Aorta (tissue), 5 donors: Measurements from ENCODE around the gene PDLIM4. TPM values are rescaled to one million over a fixed set of nuclear protein-coding genes. Genes with fewer than 3 reads are reported as not detected.

Experiments
- ATAC-seq: fragments of 200-7000 bp; cut with Tn5 transposase; one replicate; pipeline ENCODE4 v1.9.1; 2022; ENCODE audit warnings: moderate library complexity; ENCODE audit not compliant: low FRiP score
- DNase-seq, 2 donors: peaks; one replicate each; pipeline ENCODE4 v3.0.0-alpha.2; 2020
- H3K27ac ChIP-seq, 2 donors: one replicate each; pipeline ENCODE4 v1.5.1; 2013; ENCODE audit warnings: low read length in 2 of 2, mild to moderate bottlenecking in 2 of 2, moderate library complexity in 2 of 2, control low read depth in 1 of 2, inconsistent platforms in 1 of 2, low read depth in 1 of 2
- H3K27me3 ChIP-seq, 2 donors: one replicate each; pipeline ENCODE4 v1.6.1; 2013; ENCODE audit warnings: control low read depth in 1 of 2, low read length in 1 of 2, mild to moderate bottlenecking in 1 of 2, moderate library complexity in 1 of 2; ENCODE audit not compliant: insufficient read depth in 2 of 2, control insufficient read depth in 1 of 2
- H3K36me3 ChIP-seq, 2 donors: one replicate each; pipeline ENCODE4 v1.6.1; 2013; ENCODE audit warnings: control low read depth in 1 of 2, low read length in 1 of 2, mild to moderate bottlenecking in 1 of 2; ENCODE audit not compliant: insufficient read depth in 2 of 2, control insufficient read depth in 1 of 2
- H3K4me1 ChIP-seq, 2 donors: one replicate each; pipeline ENCODE4 v1.6.1; 2013; ENCODE audit warnings: low read length in 2 of 2, control low read depth in 1 of 2, mild to moderate bottlenecking in 1 of 2, moderate library complexity in 1 of 2; ENCODE audit not compliant: insufficient read depth in 2 of 2, control insufficient read depth in 1 of 2
- H3K4me3 ChIP-seq, 2 donors: one replicate each; pipeline ENCODE4 v1.5.1; 2013; ENCODE audit warnings: low read length in 2 of 2, control low read depth in 1 of 2, mild to moderate bottlenecking in 1 of 2
- H3K9me3 ChIP-seq: one replicate; pipeline ENCODE4 v1.6.1; 2013; ENCODE audit warnings: mild to moderate bottlenecking, low read length; ENCODE audit not compliant: control insufficient read depth
- WGBS, 2 donors: extraction: QIAGEN DNeasy Blood & Tissue Kit; methylation state at CpG; one replicate each; pipeline ENCODE4 v1.1.7; 2013; 5-methylcytosine and 5-hydroxymethylcytosine counted together
- intact Hi-C, 2 donors: fragments of 100-400 bp; cut with DNase I; formaldehyde crosslinking; loops; one replicate each; pipeline versions ENCODE4 v1.14.2 to v1.15.0; 2022
- polyA plus RNA-seq, 2 donors: library from polyadenylated mRNA; stranded (reverse); fragments of 200-250 nt; gene quantifications; one replicate each; pipeline ENCODE4 v1.2.3, GENCODE V29; 2013
- total RNA-seq, 2 donors: library from RNA; stranded (reverse); fragmentation: NEBNext Ultra II Directional; extraction: Animal tissue kit (Norgen Biotek cat#: 25700); gene quantifications; one replicate each; pipeline ENCODE4 v1.2.1, GENCODE V29; 2021
- donor health status: healthy with polysubstance abuse.
- donor health status: Bipolar disorder and iron deficiency.
- donor health status: DM: no; HTN: no; CAD: no.
- donor health status: DM: no; HTN: no; CAD: no.
- donor health status: DM: yes; HTN: yes; CAD: no.

The PDLIM4 gene
- total and polyA plus RNA-seq, 4 donors, result 12.8 to 70.9 (median 37.4) TPM

GRCh38 chr5:132293066-132293991 lies 35.8 kb downstream of the PDLIM4 start:
- no peaks in the 10 kb centered on the region for H3K36me3 ChIP-seq
- intact Hi-C loops, result loop anchor here in 1 of 2 donors (5.0 kb wide), 2 partner anchors 56 to 69 kb away; no protein-coding TSS in a partner anchor
- H3K4me1 ChIP-seq, result no peaks in the 10 kb centered on the region
- H3K4me3 ChIP-seq, result peak overlapping the region; percentile 42 to 48
- ATAC-seq (peak; percentile 86), DNase-seq (peak; percentile 92 to 97)
- H3K9me3 ChIP-seq, result no peaks in the 10 kb centered on the region
- H3K27ac ChIP-seq, result peak overlapping the region; percentile 18 to 98
- WGBS, 2 donors, result 0 to 1% methylated on average over 46 to 50 of the region's 50 CpGs
- no peaks in the 10 kb centered on the region for H3K27me3 ChIP-seq

GRCh38 chr5:132293992-132294727 lies 36.7 kb downstream of the PDLIM4 start, which contains the start of gene SLC22A4:
Gene SLC22A4, plus strand, starts transcription at chr5:132294394. Its CDS starts 223 bp downstream, at chr5:132294617.
- Histone ChIP-seq H3K4me1 (no peaks in the 10 kb centered on the region), H3K36me3 (no peaks in the 10 kb centered on the region), H3K27ac (peak within 1 kb of the TSS; percentile 18 to 98), H3K9me3 (no peaks in the 10 kb centered on the region), H3K27me3 (no peaks in the 10 kb centered on the region), H3K4me3 (peak within 1 kb of the TSS; percentile 42 to 48)
- peak; percentile 96 to 97 for DNase-seq
- 0% methylated on average over 57 to 63 of the region's 63 CpGs for WGBS, 2 donors
- intact Hi-C loops, result loop anchor here in 1 of 2 donors (5.0 kb wide), 2 partner anchors 57 to 68 kb away; no protein-coding TSS in a partner anchor
- peak; percentile 93 for ATAC-seq

GRCh38 chr5:132294728-132295504 lies 37.4 kb downstream of the PDLIM4 start:
- Histone ChIP-seq H3K36me3 (no peaks in the 10 kb centered on the region), H3K4me1 (no peaks in the 10 kb centered on the region), H3K27ac (peak overlapping the region in 1 of 2 donors; percentile 11), H3K27me3 (no peaks in the 10 kb centered on the region), H3K9me3 (no peaks in the 10 kb centered on the region), H3K4me3 (peak overlapping the region in 1 of 2 donors; percentile 32)
- ATAC-seq (peak; percentile 12), DNase-seq (peak; percentile 80 to 91)
- WGBS, 2 donors, result 9 to 11% methylated on average over 48 to 50 of the region's 50 CpGs
- intact Hi-C loops, result loop anchor here (5.0 kb wide), 3 partner anchors 58 to 67 kb away; no protein-coding TSS in a partner anchor

- no peak for ATAC-seq
- intact Hi-C loops, result loop anchor here in 1 of 2 donors (5.0 kb wide), 1 partner anchor 62 kb away; no protein-coding TSS in a partner anchor
- H3K9me3 ChIP-seq, result no peaks in the 10 kb centered on the region
- no peaks in the 10 kb centered on the region for H3K36me3 ChIP-seq
- no peaks in the 10 kb centered on the region for H3K4me1 ChIP-seq
- no peak for DNase-seq
- no peak overlapping the region for H3K4me3 ChIP-seq
- H3K27ac ChIP-seq, result no peak overlapping the region
- WGBS, 2 donors, result 78 to 86% methylated on average over 8 of the region's 8 CpGs
- H3K27me3 ChIP-seq, result no peaks in the 10 kb centered on the region
Measured at GRCh38 chr5:132295505-132296411, 38.3 kb downstream of the PDLIM4 start.

- WGBS, 2 donors, result 44 to 53% methylated on average over 8 of the region's 8 CpGs
- no peaks in the 10 kb centered on the region for H3K9me3 ChIP-seq
- no peaks in the 10 kb centered on the region for H3K27me3 ChIP-seq
- intact Hi-C loops, result loop anchor here in 1 of 2 donors (5.0 kb wide), 1 partner anchor 61 kb away; no protein-coding TSS in a partner anchor
- peak in 1 of 2 donors; percentile 75 for DNase-seq
- ATAC-seq, result no peak
- no peak overlapping the region for H3K4me3 ChIP-seq
- H3K4me1 ChIP-seq, result no peaks in the 10 kb centered on the region
- H3K36me3 ChIP-seq, result no peaks in the 10 kb centered on the region
- H3K27ac ChIP-seq, result no peak overlapping the region
Measured at GRCh38 chr5:132296412-132297016, 39.0 kb downstream of the PDLIM4 start.

GRCh38 chr5:132297211-132297940 lies 39.9 kb downstream of the PDLIM4 start:
- intact Hi-C loops, result loop anchor here in 1 of 2 donors (5.0 kb wide), 1 partner anchor 60 kb away; no protein-coding TSS in a partner anchor
- H3K27me3 ChIP-seq, result no peaks in the 10 kb centered on the region
- no peak for DNase-seq
- no peaks in the 10 kb centered on the region for H3K9me3 ChIP-seq
- H3K4me1 ChIP-seq, result no peaks in the 10 kb centered on the region
- ATAC-seq, result no peak
- no peak overlapping the region for H3K27ac ChIP-seq
- H3K4me3 ChIP-seq, result no peak overlapping the region
- WGBS, 2 donors, result 96 to 98% methylated on average over 4 of the region's 4 CpGs
- H3K36me3 ChIP-seq, result no peaks in the 10 kb centered on the region
